K562 (cell line): Measurements from ENCODE around the gene MLLT3. TPM values are rescaled to one million over a fixed set of nuclear protein-coding genes. Genes with fewer than 3 reads are reported as not detected.

Experiments
- CHD7 ChIP-seq: fragments of 200-600 bp; sonication (generic); IDR thresholded peaks from one replicate; pipeline ENCODE4 v1.6.1; 2012; ENCODE audit warnings: mild to moderate bottlenecking, low read depth, low read length, inconsistent platforms
- MAX ChIP-seq: sonication (generic); formaldehyde crosslinking; IDR thresholded peaks from 2 replicates; pipeline ENCODE4 v1.9.0; 2022; ENCODE audit warnings: mild to moderate bottlenecking, missing genetic modification reagents
- ZBTB9 ChIP-seq: fragments of 450-650 bp; formaldehyde crosslinking; IDR thresholded peaks from 2 replicates; pipeline ENCODE4 v1.4.0; 2020; ENCODE audit warnings: mild to moderate bottlenecking, moderate library complexity
- ZNF184 ChIP-seq: sonication (generic); formaldehyde crosslinking; IDR thresholded peaks from 2 replicates; pipeline ENCODE4 v1.5.0; 2020; ENCODE audit warnings: missing genetic modification reagents
- ZNF583 ChIP-seq: fragments of 250-450 bp; sonication (Bioruptor Pico); IDR thresholded peaks from 2 replicates; pipeline ENCODE4 v1.4.0; 2020
- polyA plus RNA-seq, 8 experiments: library from polyadenylated mRNA; depleted of rRNA in 4 of 8; stranded (reverse) in 5 of 8; unstranded in 3 of 8; fragments of >200 nt; fragmentation: Nextera tagmentation in 2 of 8; fragmentation: Illumina TruSeq in 1 of 8; extraction: Ambion mirVana in 2 of 8; extraction: Trizol in 1 of 8; gene quantifications; 2 replicates each; pipeline versions ENCODE4 v1.2.1 to v1.2.3, GENCODE V29; 2011 to 2014; ENCODE audit warnings: inconsistent platforms in 1 of 8, missing spikeins in 1 of 8
- total RNA-seq, 7 experiments: library from RNA; depleted of rRNA in 6 of 7; stranded (reverse); fragments of >200 nt in 6 of 7; fragmentation: Illumina TruSeq in 2 of 7; extraction: Trizol in 2 of 7; gene quantifications; 2 replicates each; pipeline versions ENCODE4 v1.2.1 to v1.2.3, GENCODE V29; 2011 to 2021; ENCODE audit warnings: low replicate concordance in 1 of 7

The MLLT3 gene
- total and polyA plus RNA-seq, 9 of the 15 experiments (the other 6 are each of a cell fraction or from before 2014, with no cell fraction given) = 0.07 to 0.42 (median 0.22) TPM; not detected in 4

DNA sequence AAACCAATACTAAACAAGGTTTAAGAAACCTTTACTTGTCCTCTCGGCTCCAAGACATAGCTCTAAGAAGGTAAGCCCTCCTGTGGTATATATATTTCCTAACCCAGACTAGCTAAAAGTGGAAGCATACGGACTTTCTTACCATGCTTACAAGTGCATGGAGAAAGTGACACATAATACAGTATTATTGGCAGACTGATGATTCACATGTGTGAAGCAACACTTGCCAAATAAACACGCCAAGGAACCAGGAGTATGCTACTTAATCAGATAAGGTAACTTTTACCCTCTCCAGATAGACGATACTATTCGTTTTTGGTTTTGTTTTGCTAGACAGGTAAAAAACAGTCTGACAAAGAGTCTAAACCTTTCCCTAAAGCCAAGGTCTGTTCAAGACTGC lies 264.1 kb downstream of the MLLT3 start (continued):
- TF ChIP-seq CHD7 (no peak), MAX (CRISPR knock-in tag) (no peak), ZNF583 (CRISPR knock-in tag) (no peak), ZNF184 (CRISPR knock-in tag) (no peak), ZBTB9 (CRISPR knock-in tag) (no peak)
- TF ChIP-seq, all 486 proteins: peak for 0
